ENCODE data around the gene ALKBH6. TPM values are rescaled to one million over a fixed set of nuclear protein-coding genes. Genes with fewer than 3 reads are reported as not detected.

The ALKBH6 gene
- total RNA-seq, 1 experiment from 2014 or later, result 20.1 TPM

DNA sequence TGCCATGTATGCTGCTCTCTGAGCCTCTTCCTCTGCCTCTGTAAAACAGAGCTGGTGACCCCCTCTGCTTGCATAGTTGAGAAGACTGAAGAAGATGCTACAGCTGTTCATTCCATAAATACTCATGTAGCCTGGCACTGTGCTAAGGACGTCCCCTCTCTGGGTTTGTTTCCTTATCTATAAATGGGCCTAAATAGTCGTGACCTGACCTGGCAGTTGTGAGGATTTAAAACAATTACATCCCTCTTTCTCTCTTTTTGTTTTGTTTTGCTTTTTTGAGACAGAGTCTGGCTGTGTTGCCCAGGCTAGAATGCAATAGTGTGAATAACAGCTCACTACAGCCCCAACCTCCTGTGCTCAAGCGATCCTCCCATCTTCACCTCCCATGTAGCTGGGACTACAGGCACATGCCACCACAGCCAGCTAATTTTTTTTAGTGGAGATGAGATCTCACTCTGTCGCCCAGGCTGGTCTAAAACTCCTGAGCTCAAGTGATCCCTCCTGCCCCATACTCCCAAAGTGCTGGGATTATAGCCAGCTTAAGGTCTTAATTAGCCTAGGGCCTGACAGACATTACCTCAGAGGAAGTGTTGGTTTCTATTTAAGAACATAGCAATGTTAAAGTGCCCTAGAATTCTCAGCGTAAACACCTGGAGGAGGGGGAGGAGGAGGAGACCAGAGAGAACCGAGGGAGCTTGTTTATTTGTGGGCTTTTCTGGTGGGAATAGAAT, 45.3 kb upstream of the ALKBH6 start:
- POLR2A ChIA-PET (ENCODE audit: low non-redundant PET), result no interaction called here
- Histone ChIP-seq H3K4me1 (ENCODE audit: insufficient read depth, low read length, poor library complexity, severe bottlenecking) (peaks cover 5% of the 10 kb centered on the region), H3K27ac (ENCODE audit: low read depth, low read length, poor library complexity, severe bottlenecking) (peak overlapping the region; percentile 23), H3K27me3 (replicated peaks; ENCODE audit: insufficient read depth, low read depth, low read length, poor library complexity) (no peaks in the 10 kb centered on the region), H3K36me3 (ENCODE audit: insufficient read depth, low read length, poor library complexity, severe bottlenecking) (peaks cover 43% of the 10 kb centered on the region), H3K9me3 (ENCODE audit: low read depth, low read length, poor library complexity, severe bottlenecking) (no peaks in the 10 kb centered on the region), H3K4me3 (ENCODE audit: low read depth, low read length, poor library complexity, severe bottlenecking) (no peak overlapping the region)
- TF ChIP-seq CTCF (conservative IDR thresholded peaks at IDR 0.05; ENCODE audit: low read depth, low read length), result no peak
- no peak for TF ChIP-seq EZH2 (IDR thresholded peaks at IDR 0.05; ENCODE audit: borderline replicate concordance, low read depth, low read length, poor library complexity, severe bottlenecking)
- CTCF ChIA-PET, result no interaction called here
- DNase-seq (ENCODE audit: low spot score), result no peak
- BruUV-seq (replicated peaks), result no TSS peak
- intact Hi-C loops (cut with micrococcal nuclease; ENCODE audit: unreplicated experiment), result no loop called here

DNA sequence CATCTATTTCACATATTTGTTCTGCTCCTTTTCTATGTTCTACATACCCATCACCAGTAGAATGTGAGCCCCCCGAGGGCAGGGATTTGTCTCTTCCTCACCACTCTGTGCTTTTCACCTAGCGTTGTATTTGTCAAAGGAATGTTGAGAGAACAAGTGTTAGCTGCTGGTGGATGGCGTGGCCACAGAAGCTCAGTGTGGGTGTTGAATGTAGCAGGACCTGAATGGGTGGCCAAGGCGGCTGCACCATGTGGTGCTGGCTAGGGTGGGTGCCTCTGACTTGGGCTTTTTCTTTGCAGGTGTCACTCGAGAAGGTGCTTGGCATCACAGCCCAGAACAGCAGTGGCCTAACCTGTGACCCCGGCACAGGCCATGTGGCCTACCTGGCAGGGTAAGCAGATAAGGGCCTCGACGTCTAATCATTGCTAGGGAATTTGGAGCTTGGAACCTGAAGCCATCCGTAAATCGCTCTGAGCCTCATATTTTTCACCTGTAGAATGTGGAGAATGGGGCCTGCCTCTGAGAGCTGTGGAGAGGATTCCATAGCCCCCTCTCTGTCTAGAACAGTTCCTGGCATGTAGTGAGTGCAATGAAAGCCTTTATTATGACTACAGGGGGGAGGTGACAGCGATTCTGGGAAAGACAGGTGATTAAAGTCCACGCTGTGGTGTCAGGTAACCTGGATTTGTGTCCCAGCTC, 44.6 kb upstream of the ALKBH6 start:
- peak overlapping the region; percentile 23 for H3K27ac ChIP-seq (ENCODE audit: low read depth, low read length, poor library complexity, severe bottlenecking)
- peaks cover 38% of the 10 kb centered on the region for H3K36me3 ChIP-seq (ENCODE audit: insufficient read depth, low read length, poor library complexity, severe bottlenecking)
- no peak overlapping the region for H3K4me3 ChIP-seq (ENCODE audit: low read depth, low read length, poor library complexity, severe bottlenecking)
- ChIA-PET POLR2A (ENCODE audit: low non-redundant PET) (no interaction called here), CTCF (no interaction called here)
- peaks cover 5% of the 10 kb centered on the region for H3K4me1 ChIP-seq (ENCODE audit: insufficient read depth, low read length, poor library complexity, severe bottlenecking)
- TF ChIP-seq EZH2 (IDR thresholded peaks at IDR 0.05; ENCODE audit: borderline replicate concordance, low read depth, low read length, poor library complexity, severe bottlenecking) (no peak), CTCF (conservative IDR thresholded peaks at IDR 0.05; ENCODE audit: low read depth, low read length) (no peak)
- H3K9me3 ChIP-seq (ENCODE audit: low read depth, low read length, poor library complexity, severe bottlenecking), result no peaks in the 10 kb centered on the region
- intact Hi-C loops (cut with micrococcal nuclease; ENCODE audit: unreplicated experiment), result no loop called here
- no peak for DNase-seq (ENCODE audit: low spot score)
- no TSS peak for BruUV-seq (replicated peaks)
- no peaks in the 10 kb centered on the region for H3K27me3 ChIP-seq (replicated peaks; ENCODE audit: insufficient read depth, low read depth, low read length, poor library complexity)

GRCh38 chr19:36054733-36055686, 41.0 kb upstream of the ALKBH6 start, which contains the start of gene WDR62:
Gene WDR62 (plus strand): TSS chr19:36054897. CDS start chr19:36054972, 75 bp downstream.
- TF ChIP-seq EZH2 (IDR thresholded peaks at IDR 0.05; ENCODE audit: borderline replicate concordance, low read depth, low read length, poor library complexity, severe bottlenecking) (no peak), CTCF (conservative IDR thresholded peaks at IDR 0.05; ENCODE audit: low read depth, low read length) (0 out of 2 replicates have a peak, but pooled peaks have one; percentile 4)
- peak within 1 kb of the TSS; percentile 85 for H3K4me3 ChIP-seq (ENCODE audit: low read depth, low read length, poor library complexity, severe bottlenecking)
- H3K36me3 ChIP-seq (ENCODE audit: insufficient read depth, low read length, poor library complexity, severe bottlenecking), result peaks cover 17% of the 10 kb centered on the region
- peak within 1 kb of the TSS; percentile 93 for H3K27ac ChIP-seq (ENCODE audit: low read depth, low read length, poor library complexity, severe bottlenecking)
- POLR2A ChIA-PET (ENCODE audit: low non-redundant PET), result interaction anchor here (0.9 kb wide), 1 partner anchor 60 kb away, joined by 3 read pairs; no protein-coding TSS in a partner anchor
- H3K9me3 ChIP-seq (ENCODE audit: low read depth, low read length, poor library complexity, severe bottlenecking), result no peaks in the 10 kb centered on the region
- peak; percentile 97 for DNase-seq (ENCODE audit: low spot score)
- CTCF ChIA-PET, result no interaction called here
- intact Hi-C loops (cut with micrococcal nuclease; ENCODE audit: unreplicated experiment), result loop anchor here (2.0 kb wide), 1 partner anchor 60 kb away; the partner anchor contains the start of genes POLR2I and TBCB
- H3K27me3 ChIP-seq (replicated peaks; ENCODE audit: insufficient read depth, low read depth, low read length, poor library complexity), result no peaks in the 10 kb centered on the region
- H3K4me1 ChIP-seq (ENCODE audit: insufficient read depth, low read length, poor library complexity, severe bottlenecking), result peaks cover 5% of the 10 kb centered on the region
- no TSS peak for BruUV-seq (replicated peaks)
